ENCODE results near the gene FHAD1. TPM values are rescaled to one million over a fixed set of nuclear protein-coding genes. Genes with fewer than 3 reads are reported as not detected.

The FHAD1 gene
- total and polyA plus RNA-seq, 9 of the 15 experiments (the other 6 are each of a cell fraction or from before 2014, with no cell fraction given), result 0.32 to 2.1 (median 1.5) TPM; not detected in 1

DNA sequence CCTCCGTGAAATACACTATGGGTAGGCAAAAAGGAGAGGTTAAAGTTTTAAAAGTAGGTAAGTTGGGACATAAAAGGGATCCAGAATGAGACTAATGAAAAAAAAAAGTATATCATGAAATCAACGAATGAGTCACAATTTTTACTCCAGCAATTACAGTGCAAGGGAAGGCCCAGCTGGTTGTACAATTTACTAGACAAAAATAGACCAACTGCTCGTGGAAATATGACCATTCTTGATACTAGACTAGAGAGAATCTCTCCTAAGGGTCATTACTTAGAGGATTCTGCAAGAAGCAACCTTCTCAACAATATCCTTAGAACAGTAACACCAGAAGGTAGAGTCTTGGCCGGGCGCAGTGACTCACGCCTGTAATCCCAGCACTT is 107.5 kb downstream of the FHAD1 start:
- H3K79me2 ChIP-seq (ENCODE audit: control insufficient read depth, insufficient read depth, low read length), result no peaks in the 10 kb centered on the region
- in situ Hi-C loops (cut with MboI), result no loop called here
- no peak overlapping the region for H3K4me3 ChIP-seq
- H3K4me2 ChIP-seq (ENCODE audit: insufficient read depth, low read length), result no peak overlapping the region
- 33% methylated on average over 6 of the region's 6 CpGs for WGBS (ENCODE audit: insufficient coverage, low coverage, missing lambda C conversion rate)
- peak overlapping the region; percentile 33; the same call in 1 of the 2 replicates for H2AFZ ChIP-seq (ENCODE audit: low read depth, low read length)
- FAIRE-seq (no peak), DNase-seq (ENCODE audit: extremely low read depth in 1 of 4, low spot score in 3 of 4) (no peak), ATAC-seq (no peak)
- TF ChIP-seq FOSL1 (tag; conservative IDR thresholded peaks at IDR 0.05) (peak; percentile 61), MEF2A (IDR thresholded peaks at IDR 0.05; ENCODE audit: control insufficient read depth, low read depth, low read length) (peak; percentile 47; the same call in 1 of the 2 replicates), MTF1 (CRISPR knock-in tag; IDR thresholded peaks at IDR 0.05; ENCODE audit: borderline replicate concordance) (no peak), DPF2 (IDR thresholded peaks at IDR 0.05) (0 out of 2 replicates have a peak, but pooled peaks have one; percentile 25), EGR1 (conservative IDR thresholded peaks at IDR 0.05) (peak; percentile 46; the same call in 1 of the 2 replicates)
- TF ChIP-seq, protein P1, sequence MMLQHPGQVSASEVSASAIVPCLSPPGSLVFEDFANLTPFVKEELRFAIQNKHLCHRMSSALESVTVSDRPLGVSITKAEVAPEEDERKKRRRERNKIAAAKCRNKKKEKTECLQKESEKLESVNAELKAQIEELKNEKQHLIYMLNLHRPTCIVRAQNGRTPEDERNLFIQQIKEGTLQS (IDR thresholded peaks at IDR 0.05), result peak; percentile 25; the same call in 1 of the 2 replicates
- TF ChIP-seq, protein P1 (CRISPR knock-in tag; conservative IDR thresholded peaks at IDR 0.05), result no peak
- TF ChIP-seq, protein P2, sequence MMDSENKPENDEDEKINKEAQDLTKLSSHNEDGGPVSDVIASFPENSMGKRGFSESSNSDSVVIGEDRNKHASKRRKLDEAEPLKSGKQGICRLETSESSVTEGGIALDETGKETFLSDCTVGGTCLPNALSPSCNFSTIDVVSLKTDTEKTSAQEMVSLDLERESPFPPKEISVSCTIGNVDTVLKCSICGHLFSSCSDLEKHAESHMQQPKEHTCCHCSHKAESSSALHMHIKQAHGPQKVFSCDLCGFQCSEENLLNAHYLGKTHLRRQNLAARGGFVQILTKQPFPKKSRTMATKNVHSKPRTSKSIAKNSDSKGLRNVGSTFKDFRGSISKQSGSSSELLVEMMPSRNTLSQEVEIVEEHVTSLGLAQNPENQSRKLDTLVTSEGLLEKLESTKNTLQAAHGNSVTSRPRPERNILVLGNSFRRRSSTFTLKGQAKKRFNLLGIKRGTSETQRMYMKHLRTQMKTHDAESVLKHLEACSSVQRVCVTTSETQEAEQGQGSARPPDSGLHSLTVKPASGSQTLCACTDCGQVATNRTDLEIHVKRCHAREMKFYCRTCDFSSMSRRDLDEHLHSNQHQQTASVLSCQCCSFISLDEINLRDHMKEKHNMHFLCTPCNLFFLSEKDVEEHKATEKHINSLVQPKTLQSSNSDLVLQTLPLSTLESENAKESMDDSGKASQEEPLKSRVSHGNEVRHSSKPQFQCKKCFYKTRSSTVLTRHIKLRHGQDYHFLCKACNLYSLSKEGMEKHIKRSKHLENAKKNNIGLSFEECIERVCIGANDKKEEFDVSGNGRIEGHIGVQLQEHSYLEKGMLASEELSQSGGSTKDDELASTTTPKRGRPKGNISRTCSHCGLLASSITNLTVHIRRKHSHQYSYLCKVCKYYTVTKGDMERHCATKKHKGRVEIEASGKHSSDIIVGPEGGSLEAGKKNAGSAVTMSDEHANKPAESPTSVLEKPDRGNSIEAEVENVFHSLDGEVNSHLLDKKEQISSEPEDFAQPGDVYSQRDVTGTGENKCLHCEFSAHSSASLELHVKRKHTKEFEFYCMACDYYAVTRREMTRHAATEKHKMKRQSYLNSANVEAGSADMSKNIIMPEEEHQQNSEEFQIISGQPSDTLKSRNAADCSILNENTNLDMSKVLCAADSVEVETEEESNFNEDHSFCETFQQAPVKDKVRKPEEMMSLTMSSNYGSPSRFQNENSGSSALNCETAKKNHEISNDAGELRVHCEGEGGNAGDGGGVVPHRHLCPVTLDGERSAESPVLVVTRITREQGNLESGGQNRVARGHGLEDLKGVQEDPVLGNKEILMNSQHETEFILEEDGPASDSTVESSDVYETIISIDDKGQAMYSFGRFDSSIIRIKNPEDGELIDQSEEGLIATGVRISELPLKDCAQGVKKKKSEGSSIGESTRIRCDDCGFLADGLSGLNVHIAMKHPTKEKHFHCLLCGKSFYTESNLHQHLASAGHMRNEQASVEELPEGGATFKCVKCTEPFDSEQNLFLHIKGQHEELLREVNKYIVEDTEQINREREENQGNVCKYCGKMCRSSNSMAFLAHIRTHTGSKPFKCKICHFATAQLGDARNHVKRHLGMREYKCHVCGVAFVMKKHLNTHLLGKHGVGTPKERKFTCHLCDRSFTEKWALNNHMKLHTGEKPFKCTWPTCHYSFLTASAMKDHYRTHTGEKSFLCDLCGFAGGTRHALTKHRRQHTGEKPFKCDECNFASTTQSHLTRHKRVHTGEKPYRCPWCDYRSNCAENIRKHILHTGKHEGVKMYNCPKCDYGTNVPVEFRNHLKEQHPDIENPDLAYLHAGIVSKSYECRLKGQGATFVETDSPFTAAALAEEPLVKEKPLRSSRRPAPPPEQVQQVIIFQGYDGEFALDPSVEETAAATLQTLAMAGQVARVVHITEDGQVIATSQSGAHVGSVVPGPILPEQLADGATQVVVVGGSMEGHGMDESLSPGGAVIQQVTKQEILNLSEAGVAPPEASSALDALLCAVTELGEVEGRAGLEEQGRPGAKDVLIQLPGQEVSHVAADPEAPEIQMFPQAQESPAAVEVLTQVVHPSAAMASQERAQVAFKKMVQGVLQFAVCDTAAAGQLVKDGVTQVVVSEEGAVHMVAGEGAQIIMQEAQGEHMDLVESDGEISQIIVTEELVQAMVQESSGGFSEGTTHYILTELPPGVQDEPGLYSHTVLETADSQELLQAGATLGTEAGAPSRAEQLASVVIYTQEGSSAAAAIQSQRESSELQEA (IDR thresholded peaks at IDR 0.05; ENCODE audit: low read depth), result no peak
- H3K4me1 ChIP-seq (replicated peaks in 1 of 2; ENCODE audit: control insufficient read depth in 2 of 2, insufficient read depth in 2 of 2, low read length in 2 of 2), result peaks cover 20 to 31% of the 10 kb centered on the region in 2 experiments
- intact Hi-C loops (cut with micrococcal nuclease), result no loop called here
- no peaks in the 10 kb centered on the region for H3K36me3 ChIP-seq (ENCODE audit: control insufficient read depth, insufficient read depth, low read length)
- BruUV-seq (replicated peaks), result no TSS peak
- POLR2A ChIA-PET, result interaction anchor here (0.7 to 1.0 kb wide), 3 partner anchors 9 to 590 kb away, joined by 3 read pairs; no protein-coding TSS in a partner anchor
- H3K9me3 ChIP-seq (replicated peaks; ENCODE audit: control insufficient read depth, insufficient read depth, low read depth, low read length), result no peaks in the 10 kb centered on the region
- H4K20me1 ChIP-seq (replicated peaks; ENCODE audit: control insufficient read depth, insufficient read depth, low read length), result no peaks in the 10 kb centered on the region
- H3K9me1 ChIP-seq (ENCODE audit: control insufficient read depth, insufficient read depth, low read length), result no peaks in the 10 kb centered on the region
- no peaks in the 10 kb centered on the region for H3K27me3 ChIP-seq (ENCODE audit: control insufficient read depth in 2 of 2, insufficient read depth in 2 of 2, low read length in 2 of 2)
- H3K27ac ChIP-seq (ENCODE audit: extremely low read depth, low read depth, low read length), result no peak overlapping the region
- CTCF ChIA-PET (ENCODE audit: low intra/inter-chr PET ratio), result no interaction called here
- H3K9ac ChIP-seq (ENCODE audit: insufficient read depth in 1 of 2, low read depth in 2 of 2, low read length in 2 of 2), result no peak overlapping the region

All from K562 (cell line).